Fibroblast of villous mesenchyme (primary cell): Measurements from ENCODE around the gene HSF4. TPM values are rescaled to one million over a fixed set of nuclear protein-coding genes. Genes with fewer than 3 reads are reported as not detected.
"Not testable (repeated sequence)": the region's sequence is repeated elsewhere in the genome, so short reads cannot be mapped to it uniquely, and the experiment has no call there.

Source experiments
- DNase-seq: peaks from one replicate; pipeline ENCODE4 v3.0.0-alpha.2; 2010; ENCODE audit warnings: low read depth
- H3K4me3 ChIP-seq: 2 replicates; pipeline ENCODE4 v1.5.1; 2011; ENCODE audit warnings: low read depth, mild to moderate bottlenecking, low read length
- total RNA-seq: library from RNA; depleted of rRNA; stranded (reverse); fragments of >200 nt; gene quantifications from 2 replicates; pipeline ENCODE4 v1.2.3, GENCODE V29; 2012
- TF ChIP-seq, protein P1 (sequence below): IDR thresholded peaks from 2 replicates; pipeline ENCODE4 v1.5.1; 2012; ENCODE audit warnings: low read depth, mild to moderate bottlenecking, low read length; ENCODE audit not compliant: insufficient read depth

Gene HSF4
- 2.6 and 3.0 TPM in 2 replicates for total RNA-seq

- H3K4me3 ChIP-seq, result peak within 1 kb of the TSS; percentile 47
- TF ChIP-seq, protein P1, sequence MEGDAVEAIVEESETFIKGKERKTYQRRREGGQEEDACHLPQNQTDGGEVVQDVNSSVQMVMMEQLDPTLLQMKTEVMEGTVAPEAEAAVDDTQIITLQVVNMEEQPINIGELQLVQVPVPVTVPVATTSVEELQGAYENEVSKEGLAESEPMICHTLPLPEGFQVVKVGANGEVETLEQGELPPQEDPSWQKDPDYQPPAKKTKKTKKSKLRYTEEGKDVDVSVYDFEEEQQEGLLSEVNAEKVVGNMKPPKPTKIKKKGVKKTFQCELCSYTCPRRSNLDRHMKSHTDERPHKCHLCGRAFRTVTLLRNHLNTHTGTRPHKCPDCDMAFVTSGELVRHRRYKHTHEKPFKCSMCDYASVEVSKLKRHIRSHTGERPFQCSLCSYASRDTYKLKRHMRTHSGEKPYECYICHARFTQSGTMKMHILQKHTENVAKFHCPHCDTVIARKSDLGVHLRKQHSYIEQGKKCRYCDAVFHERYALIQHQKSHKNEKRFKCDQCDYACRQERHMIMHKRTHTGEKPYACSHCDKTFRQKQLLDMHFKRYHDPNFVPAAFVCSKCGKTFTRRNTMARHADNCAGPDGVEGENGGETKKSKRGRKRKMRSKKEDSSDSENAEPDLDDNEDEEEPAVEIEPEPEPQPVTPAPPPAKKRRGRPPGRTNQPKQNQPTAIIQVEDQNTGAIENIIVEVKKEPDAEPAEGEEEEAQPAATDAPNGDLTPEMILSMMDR, result no peak
- peak; percentile 58 for DNase-seq
Observed at GRCh38 chr16:67164599-67165061, at the start of gene HSF4. Gene HSF4, plus strand, starts transcription at chr16:67164745. Its CDS starts 67 bp downstream, at chr16:67164812.

- no peak overlapping the region for H3K4me3 ChIP-seq
- DNase-seq, result peak; percentile 42
- TF ChIP-seq, protein P1, result no peak
Observed at GRCh38 chr16:67114793-67115192, 49.8 kb upstream of the HSF4 start.

DNA sequence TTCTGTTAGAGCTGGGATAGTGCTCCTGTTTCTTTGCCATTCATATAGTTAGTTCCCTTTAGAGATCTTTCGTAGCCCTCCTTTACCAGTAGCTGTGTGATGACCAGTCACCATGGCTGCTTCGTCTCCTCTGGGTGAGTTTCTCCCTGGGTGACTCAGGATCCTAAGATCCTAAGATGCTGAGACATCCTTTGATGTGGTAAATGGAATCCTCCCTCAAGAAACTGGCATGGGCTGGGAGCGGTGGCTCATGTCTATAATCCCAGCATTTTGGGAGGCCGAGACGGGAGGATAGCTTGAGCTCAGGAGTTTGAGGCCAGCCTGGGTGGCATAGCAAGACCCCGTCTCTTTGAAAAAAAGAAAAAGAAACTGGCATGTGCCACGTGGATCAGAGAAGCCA lies 48.9 kb upstream of the HSF4 start:
- DNase-seq, result peak; percentile 78
- TF ChIP-seq, protein P1, result no peak
- no peak overlapping the region for H3K4me3 ChIP-seq

- no peak for DNase-seq
- TF ChIP-seq, protein P1, result no peak
- no peak overlapping the region for H3K4me3 ChIP-seq
Observed at GRCh38 chr16:67116388-67117311, 47.9 kb upstream of the HSF4 start.

GRCh38 chr16:67117716-67118115 lies 46.8 kb upstream of the HSF4 start:
- no peak for DNase-seq
- TF ChIP-seq, protein P1, result no peak
- no peak overlapping the region for H3K4me3 ChIP-seq

DNA sequence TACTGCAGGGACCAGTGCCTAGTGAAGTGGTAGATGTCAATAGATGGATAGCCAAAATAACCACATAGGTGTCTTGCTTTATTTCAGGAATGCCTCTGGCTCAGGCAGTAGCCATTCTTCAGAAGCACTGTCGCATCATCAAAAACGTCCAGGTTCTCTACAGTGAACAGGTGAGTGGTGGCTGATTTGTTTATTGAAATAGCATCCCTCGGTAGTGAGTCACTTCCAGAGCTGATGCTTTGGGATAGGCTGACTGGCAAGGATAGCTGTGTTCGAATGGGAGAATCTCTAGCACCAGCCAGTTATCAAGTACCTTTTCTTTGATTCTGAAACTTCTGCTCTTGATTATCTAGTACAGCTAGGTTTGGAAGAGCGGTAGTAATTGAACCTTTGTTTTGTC lies 44.5 kb upstream of the HSF4 start:
- TF ChIP-seq, protein P1, result no peak

DNA sequence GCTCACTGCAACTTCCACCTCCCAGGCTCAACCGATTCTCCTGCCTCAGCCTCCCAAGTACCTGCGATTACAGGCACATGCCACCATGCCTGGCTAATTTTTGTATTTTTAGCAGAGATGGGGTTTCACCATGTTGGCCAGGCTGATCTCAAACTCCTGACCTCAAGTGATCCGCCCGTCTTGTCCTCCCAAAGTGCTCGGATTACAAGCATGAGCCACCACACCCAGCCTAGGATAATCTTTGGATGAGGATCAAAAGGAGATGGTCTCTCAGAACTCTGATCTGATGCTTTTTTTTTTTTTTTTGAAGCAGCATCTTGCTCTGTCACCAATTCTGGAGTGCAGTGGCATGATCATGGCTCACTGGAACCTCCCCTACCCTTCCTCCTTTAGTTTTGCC lies 41.7 kb upstream of the HSF4 start:
- not testable (repeated sequence) for H3K4me3 ChIP-seq, DNase-seq

More for the DNA sequence above, 44.5 kb upstream of the HSF4 start:
- no peak for DNase-seq
- no peak overlapping the region for H3K4me3 ChIP-seq
